Keratinocyte (primary cell): ENCODE measurements around the gene DIS3L2. TPM values are rescaled to one million over a fixed set of nuclear protein-coding genes. Genes with fewer than 3 reads are reported as not detected.
A peak's percentile ranks its signal among the peaks of the same experiment; 100 is the strongest.

Experiments used
- DNase-seq: peaks from one replicate; pipeline ENCODE4 v3.0.0-alpha.2; 2011; ENCODE audit warnings: low read depth, missing footprints, low spot score
- FAIRE-seq: peaks from 2 replicates; lab custom pipeline; 2011; peaks lifted over from hg19 to GRCh38; lab: Jason Lieb, UNC
- H2AFZ ChIP-seq: 2 replicates; pipeline ENCODE4 v1.6.0; 2012; ENCODE audit warnings: low read length, control low read depth, inconsistent platforms; ENCODE audit not compliant: control insufficient read depth
- H3K27ac ChIP-seq: 2 replicates; pipeline ENCODE4 v1.5.1; 2011; ENCODE audit warnings: low read length; ENCODE audit not compliant: control insufficient read depth, insufficient read depth
- H3K27me3 ChIP-seq: 3 replicates; pipeline ENCODE4 v1.6.0; 2011; ENCODE audit warnings: low read length; ENCODE audit not compliant: control insufficient read depth, insufficient read depth; ENCODE audit errors: extremely low read depth
- H3K36me3 ChIP-seq, 2 experiments: 2 replicates in 1 of 2; 3 replicates in 1 of 2; pipeline ENCODE4 v1.5.1; 2011; ENCODE audit warnings: low read length in 2 of 2, mild to moderate bottlenecking in 1 of 2; ENCODE audit not compliant: control insufficient read depth in 2 of 2, insufficient read depth in 2 of 2; ENCODE audit errors: extremely low read depth in 1 of 2
- H3K4me1 ChIP-seq: 3 replicates; pipeline ENCODE4 v1.5.1; 2011; ENCODE audit warnings: low read length; ENCODE audit not compliant: control insufficient read depth, insufficient read depth; ENCODE audit errors: extremely low read depth
- H3K4me2 ChIP-seq: 3 replicates; pipeline ENCODE4 v1.6.0; 2011; ENCODE audit warnings: low read depth, low read length; ENCODE audit not compliant: control insufficient read depth, insufficient read depth; ENCODE audit errors: extremely low read depth
- H3K4me3 ChIP-seq, 3 experiments: fragments of 200-600 bp in 1 of 3; sonication (generic) in 1 of 3; 2 replicates in 2 of 3; 3 replicates in 1 of 3; pipeline ENCODE4 v1.5.1; 2011 to 2016; ENCODE audit warnings: low read length in 3 of 3, mild to moderate bottlenecking in 3 of 3, control low read depth in 2 of 3, inconsistent platforms in 1 of 3, low read depth in 1 of 3, mixed read lengths in 1 of 3, mixed run types in 1 of 3, moderate library complexity in 1 of 3; ENCODE audit not compliant: control insufficient read depth in 2 of 3, insufficient read depth in 2 of 3; ENCODE audit errors: extremely low read depth in 1 of 3
- H3K79me2 ChIP-seq: 2 replicates; pipeline ENCODE4 v1.6.0; 2012; ENCODE audit warnings: low read length; ENCODE audit not compliant: control insufficient read depth, insufficient read depth
- H3K9ac ChIP-seq: 3 replicates; pipeline ENCODE4 v1.6.0; 2011; ENCODE audit warnings: low read length; ENCODE audit not compliant: control insufficient read depth, insufficient read depth; ENCODE audit errors: extremely low read depth
- H3K9me1 ChIP-seq: 3 replicates; pipeline ENCODE4 v1.6.0; 2011; ENCODE audit warnings: low read length; ENCODE audit not compliant: control insufficient read depth, insufficient read depth; ENCODE audit errors: extremely low read depth
- H3K9me3 ChIP-seq: 2 replicates; pipeline ENCODE4 v1.5.1; 2012; ENCODE audit warnings: low read depth, low read length; ENCODE audit not compliant: control insufficient read depth
- H4K20me1 ChIP-seq: 3 replicates; pipeline ENCODE4 v1.6.0; 2011; ENCODE audit warnings: low read length; ENCODE audit not compliant: control insufficient read depth, insufficient read depth; ENCODE audit errors: extremely low read depth
- EZH2 ChIP-seq: IDR thresholded peaks from one replicate; pipeline ENCODE4 v1.6.1; 2012; ENCODE audit warnings: inconsistent platforms, mild to moderate bottlenecking, low read length, moderate library complexity
- dilution Hi-C: fragments of 300-500 bp; cut with MboI; formaldehyde crosslinking; loops from one replicate; pipeline ENCODE4 v1.7.0; 2020; ENCODE audit warnings: low sequenced_read_pairs; ENCODE audit not compliant: extremely low pct_ligation_motif_present
- polyA plus RNA-seq, 5 experiments: library from polyadenylated mRNA; depleted of rRNA in 3 of 5; stranded (reverse) in 3 of 5; stranded (forward) in 1 of 5; unstranded in 1 of 5; fragments of >200 nt; gene quantifications; 1 replicate in 1 of 5; 2 replicates in 3 of 5; 3 replicates in 1 of 5; pipeline versions ENCODE4 v1.2.1 to v1.2.3, GENCODE V29; 2011 to 2012; ENCODE audit warnings: missing spikeins in 2 of 5, low read depth in 1 of 5, low replicate concordance in 1 of 5
- TF ChIP-seq, protein P1 (sequence below), 3 experiments: IDR thresholded peaks in 1 of 3; conservative IDR thresholded peaks in 1 of 3; optimal IDR thresholded peaks in 1 of 3; 2 replicates in 2 of 3; 3 replicates in 1 of 3; pipeline versions ENCODE3 to v1.5.1; 2011; ENCODE audit warnings: low read length in 3 of 3, mild to moderate bottlenecking in 3 of 3, moderate library complexity in 2 of 3, control low read depth in 1 of 3, inconsistent platforms in 1 of 3; ENCODE audit not compliant: insufficient read depth in 2 of 3; ENCODE audit errors: extremely low read depth in 1 of 3

The DIS3L2 gene
- polyA plus RNA-seq, 1 donor (not counting 4 experiments of a cell fraction or from before 2014, with no cell fraction given) = 8.6 TPM

DNA sequence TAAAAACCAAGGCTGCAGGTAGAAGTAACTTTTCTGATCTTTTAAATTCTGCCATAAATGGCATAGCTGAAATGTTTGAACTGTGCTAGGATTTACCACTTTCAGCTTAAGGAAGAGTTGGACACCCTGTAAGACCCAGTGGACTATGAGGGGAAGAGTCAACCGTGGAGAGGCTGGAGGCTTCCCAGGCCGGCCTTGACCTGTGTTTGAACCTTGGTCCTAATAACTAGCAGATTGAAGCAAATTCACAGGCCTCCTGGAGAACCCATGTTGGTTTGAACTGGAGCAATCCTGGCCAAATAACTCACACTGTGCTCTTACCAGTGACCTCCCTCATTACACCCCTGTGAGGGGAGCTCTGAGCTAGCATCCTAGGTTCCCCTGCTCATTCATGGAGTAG lies 329.8 kb downstream of the DIS3L2 start:
- Histone ChIP-seq H3K79me2 (no peaks in the 10 kb centered on the region), H3K4me3 (no peak overlapping the region), H4K20me1 (no peaks in the 10 kb centered on the region), H2AFZ (no peak overlapping the region), H3K27ac (no peak overlapping the region), H3K36me3 (peaks cover 3% of the 10 kb centered on the region in 2 experiments), H3K27me3 (no peaks in the 10 kb centered on the region), H3K9me3 (no peaks in the 10 kb centered on the region), H3K4me2 (no peak overlapping the region), H3K9me1 (peaks cover 2% of the 10 kb centered on the region), H3K9ac (no peak overlapping the region), H3K4me1 (peaks cover 7% of the 10 kb centered on the region)
- no peak for FAIRE-seq
- dilution Hi-C loops = no loop called here
- TF ChIP-seq EZH2 = no peak
- TF ChIP-seq, protein P1, sequence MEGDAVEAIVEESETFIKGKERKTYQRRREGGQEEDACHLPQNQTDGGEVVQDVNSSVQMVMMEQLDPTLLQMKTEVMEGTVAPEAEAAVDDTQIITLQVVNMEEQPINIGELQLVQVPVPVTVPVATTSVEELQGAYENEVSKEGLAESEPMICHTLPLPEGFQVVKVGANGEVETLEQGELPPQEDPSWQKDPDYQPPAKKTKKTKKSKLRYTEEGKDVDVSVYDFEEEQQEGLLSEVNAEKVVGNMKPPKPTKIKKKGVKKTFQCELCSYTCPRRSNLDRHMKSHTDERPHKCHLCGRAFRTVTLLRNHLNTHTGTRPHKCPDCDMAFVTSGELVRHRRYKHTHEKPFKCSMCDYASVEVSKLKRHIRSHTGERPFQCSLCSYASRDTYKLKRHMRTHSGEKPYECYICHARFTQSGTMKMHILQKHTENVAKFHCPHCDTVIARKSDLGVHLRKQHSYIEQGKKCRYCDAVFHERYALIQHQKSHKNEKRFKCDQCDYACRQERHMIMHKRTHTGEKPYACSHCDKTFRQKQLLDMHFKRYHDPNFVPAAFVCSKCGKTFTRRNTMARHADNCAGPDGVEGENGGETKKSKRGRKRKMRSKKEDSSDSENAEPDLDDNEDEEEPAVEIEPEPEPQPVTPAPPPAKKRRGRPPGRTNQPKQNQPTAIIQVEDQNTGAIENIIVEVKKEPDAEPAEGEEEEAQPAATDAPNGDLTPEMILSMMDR (optimal IDR thresholded peaks at IDR 0.05 in 1 of 3, IDR thresholded peaks at IDR 0.05 in 1 of 3, conservative IDR thresholded peaks at IDR 0.05 in 1 of 3; ENCODE audit: extremely low read depth in 1 of 3, insufficient read depth in 2 of 3, low read length in 3 of 3) = no peak
- DNase-seq = no peak

DNA sequence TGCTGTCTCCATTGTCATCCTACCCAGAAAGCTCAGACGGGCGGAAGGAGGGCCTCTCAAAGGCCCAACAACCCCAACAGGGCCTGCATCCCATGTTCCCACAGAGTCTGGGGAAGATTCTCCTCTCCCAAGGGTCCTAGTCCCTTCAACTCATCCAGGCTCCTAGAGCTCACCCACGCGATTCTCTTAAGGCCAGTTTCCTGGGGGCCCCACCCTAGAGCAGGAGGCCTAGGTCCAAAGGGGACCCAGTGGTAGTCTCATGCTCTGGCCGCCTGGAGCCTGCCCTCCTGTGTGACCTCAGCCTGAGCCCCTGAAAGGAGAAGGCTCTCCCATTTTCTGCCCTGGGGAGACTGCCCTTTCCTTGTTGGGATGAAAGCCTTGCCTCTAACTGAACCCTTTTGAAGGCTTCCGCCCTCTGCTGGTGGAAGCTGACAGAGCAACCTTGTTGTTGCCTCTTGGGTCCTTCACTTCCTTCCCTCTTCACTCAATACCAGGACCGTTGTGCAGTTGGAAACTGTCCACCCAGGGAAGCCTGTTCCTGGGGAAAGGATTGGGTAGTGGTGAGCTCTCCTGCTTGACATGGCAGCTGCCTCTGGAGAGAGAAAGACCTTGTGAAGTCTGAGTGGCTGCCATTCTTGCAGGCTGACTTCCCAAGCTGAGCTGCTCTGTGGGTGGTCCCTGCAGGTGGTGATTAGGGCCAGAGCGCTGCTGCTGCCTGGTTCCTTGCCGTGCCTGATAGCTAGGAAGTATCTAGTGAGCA lies 331.1 kb downstream of the DIS3L2 start:
- peaks cover 6% of the 10 kb centered on the region for H3K4me1 ChIP-seq
- peaks cover 2% of the 10 kb centered on the region for H3K9me1 ChIP-seq
- no peak for TF ChIP-seq EZH2
- TF ChIP-seq, protein P1 (optimal IDR thresholded peaks at IDR 0.05 in 1 of 3, IDR thresholded peaks at IDR 0.05 in 1 of 3, conservative IDR thresholded peaks at IDR 0.05 in 1 of 3; ENCODE audit: extremely low read depth in 1 of 3, insufficient read depth in 2 of 3, low read length in 3 of 3) = peak; percentile 84 to 93 (median 92)
- no peaks in the 10 kb centered on the region for H3K9me3 ChIP-seq
- H2AFZ ChIP-seq = no peak overlapping the region
- no peak overlapping the region for H3K4me3 ChIP-seq
- no peak overlapping the region for H3K27ac ChIP-seq
- H3K4me2 ChIP-seq = no peak overlapping the region
- no peaks in the 10 kb centered on the region for H3K79me2 ChIP-seq
- no peaks in the 10 kb centered on the region for H4K20me1 ChIP-seq
- FAIRE-seq (peak; percentile 76), DNase-seq (no peak)
- dilution Hi-C loops = no loop called here
- H3K36me3 ChIP-seq = peaks cover 3% of the 10 kb centered on the region in 2 experiments
- H3K27me3 ChIP-seq = no peaks in the 10 kb centered on the region
- H3K9ac ChIP-seq = no peak overlapping the region
